A673 (cell line): ENCODE results near the gene INHBC. TPM values are rescaled to one million over a fixed set of nuclear protein-coding genes. Genes with fewer than 3 reads are reported as not detected.
A peak's percentile ranks its signal among the peaks of the same experiment; 100 is the strongest.

Source experiments
- BruUV-seq: library from RNA; stranded (reverse); fragments of 400-500 nt; replicated peaks from 2 replicates; lab custom pipeline; 2021; lab: Mats Ljungman, UMichigan
- CTCF ChIA-PET: fragments of 300-600 bp; sonication (Branson Sonifier 250); formaldehyde crosslinking; loops from one replicate; lab custom pipeline; 2022; ENCODE audit warnings: antibody characterized with exemption; lab: Charles Lee
- POLR2A ChIA-PET: fragments of 300-600 bp; sonication (Branson Sonifier 250); formaldehyde crosslinking; loops from one replicate; lab custom pipeline; 2022; ENCODE audit warnings: antibody characterized with exemption; ENCODE audit not compliant: low non-redundant PET; lab: Charles Lee
- DNase-seq: peaks from one replicate; pipeline ENCODE4 v3.0.0-alpha.2; 2015; ENCODE audit warnings: low spot score
- H3K27ac ChIP-seq: fragments of 200-600 bp; sonication (generic); 2 replicates; pipeline ENCODE4 v1.5.1; 2016; ENCODE audit warnings: mixed run types, low read depth, mild to moderate bottlenecking, mixed read lengths, antibody characterized with exemption, low read length; ENCODE audit not compliant: poor library complexity, severe bottlenecking
- H3K27me3 ChIP-seq: fragments of 200-600 bp; sonication (generic); replicated peaks from 2 replicates; pipeline ENCODE4 v1.6.1; 2017; ENCODE audit warnings: mixed run types, low read depth, mild to moderate bottlenecking, mixed read lengths, antibody characterized with exemption, low read length; ENCODE audit not compliant: insufficient read depth, poor library complexity
- H3K36me3 ChIP-seq: fragments of 200-600 bp; sonication (generic); 2 replicates; pipeline ENCODE4 v1.6.1; 2016; ENCODE audit warnings: mixed run types, mild to moderate bottlenecking, mixed read lengths, antibody characterized with exemption, low read length; ENCODE audit not compliant: insufficient read depth, poor library complexity, severe bottlenecking
- H3K4me1 ChIP-seq: fragments of 200-600 bp; sonication (generic); 2 replicates; pipeline ENCODE4 v1.6.1; 2017; ENCODE audit warnings: mixed run types, mild to moderate bottlenecking, mixed read lengths, antibody characterized with exemption, low read length; ENCODE audit not compliant: insufficient read depth, poor library complexity, severe bottlenecking
- H3K4me3 ChIP-seq: fragments of 200-600 bp; sonication (generic); 2 replicates; pipeline ENCODE4 v1.5.1; 2016; ENCODE audit warnings: low read depth, mixed run types, mild to moderate bottlenecking, mixed read lengths, low read length; ENCODE audit not compliant: poor library complexity, severe bottlenecking
- H3K9me3 ChIP-seq: fragments of 200-600 bp; sonication (generic); 2 replicates; pipeline ENCODE4 v1.6.1; 2016; ENCODE audit warnings: mixed run types, low read depth, mild to moderate bottlenecking, mixed read lengths, antibody characterized with exemption, low read length; ENCODE audit not compliant: poor library complexity, severe bottlenecking
- CTCF ChIP-seq: fragments of 300-800, 200-600 bp; sonication (generic); conservative IDR thresholded peaks from 2 replicates; pipeline ENCODE4 v1.5.1; 2017; ENCODE audit warnings: low read depth, mild to moderate bottlenecking, antibody characterized with exemption, low read length, moderate library complexity, mixed read lengths
- EZH2 ChIP-seq: fragments of 200-600 bp; sonication (generic); IDR thresholded peaks from 2 replicates; pipeline ENCODE4 v1.6.1; 2017; ENCODE audit warnings: borderline replicate concordance, low read depth, mild to moderate bottlenecking, mixed read lengths, antibody characterized with exemption, low read length; ENCODE audit not compliant: poor library complexity, severe bottlenecking
- intact Hi-C: fragments of 100-400 bp; cut with micrococcal nuclease; formaldehyde crosslinking; loops from one replicate; pipeline ENCODE4 v1.10.0; 2022; ENCODE audit not compliant: unreplicated experiment
- total RNA-seq: library from RNA; stranded (reverse); gene quantifications from 2 replicates; pipeline ENCODE4 v1.2.3, GENCODE V29; 2021

INHBC gene
- total RNA-seq, 1 experiment from 2014 or later, result not detected

DNA sequence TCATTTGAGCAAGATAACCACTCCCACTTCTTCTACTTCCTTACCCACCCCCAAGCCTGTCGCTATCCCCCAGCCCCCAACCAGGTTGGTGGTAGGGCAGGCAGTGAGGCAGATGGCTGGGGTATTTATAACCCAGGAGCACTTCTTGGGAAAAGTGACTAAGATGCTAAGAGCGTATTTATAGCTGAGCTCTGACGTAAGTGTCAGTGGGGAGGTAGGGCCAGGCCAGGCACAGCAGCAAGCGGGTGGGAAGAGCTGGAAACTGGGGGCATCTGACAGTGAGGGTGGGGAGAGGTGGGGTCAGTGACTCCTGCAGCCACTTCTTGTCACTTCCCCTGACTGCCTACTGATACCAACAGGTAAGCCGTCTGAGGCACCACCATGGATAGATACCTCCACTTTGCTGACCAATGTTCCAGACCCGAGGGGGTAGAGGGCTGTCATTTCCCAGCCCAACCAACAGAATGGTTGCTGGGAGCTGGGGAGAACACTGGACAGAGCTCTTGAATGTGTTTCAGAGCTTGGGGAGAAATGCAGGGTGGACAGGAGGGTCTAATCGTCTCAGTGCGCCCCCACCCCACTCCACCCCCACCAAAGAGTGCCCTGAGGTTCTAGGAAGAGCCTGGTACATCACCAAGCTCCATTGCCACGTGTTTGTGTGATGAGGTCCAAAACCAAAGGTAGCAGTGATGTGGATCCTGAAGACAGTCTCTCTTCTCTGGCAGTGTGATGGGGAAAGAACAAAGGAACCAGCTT lies 17.8 kb downstream of the INHBC start:
- CTCF ChIA-PET, result interaction anchor here (0.6 to 3.0 kb wide), 9 partner anchors 22 to 239 kb away, joined by 3 to 57 read pairs (median 4); no protein-coding TSS in a partner anchor
- POLR2A ChIA-PET, result interaction anchor here (0.5 to 0.6 kb wide), 3 partner anchors 145 to 209 kb away, joined by 4 to 17 read pairs (median 10); no protein-coding TSS in a partner anchor
- Histone ChIP-seq H3K36me3 (no peaks in the 10 kb centered on the region), H3K4me1 (peaks cover 22% of the 10 kb centered on the region), H3K4me3 (no peak overlapping the region), H3K27me3 (no peaks in the 10 kb centered on the region), H3K9me3 (no peaks in the 10 kb centered on the region), H3K27ac (no peak overlapping the region)
- TF ChIP-seq CTCF (no peak), EZH2 (no peak)
- no TSS peak for BruUV-seq
- DNase-seq, result no peak
- intact Hi-C loops, result no loop called here

DNA sequence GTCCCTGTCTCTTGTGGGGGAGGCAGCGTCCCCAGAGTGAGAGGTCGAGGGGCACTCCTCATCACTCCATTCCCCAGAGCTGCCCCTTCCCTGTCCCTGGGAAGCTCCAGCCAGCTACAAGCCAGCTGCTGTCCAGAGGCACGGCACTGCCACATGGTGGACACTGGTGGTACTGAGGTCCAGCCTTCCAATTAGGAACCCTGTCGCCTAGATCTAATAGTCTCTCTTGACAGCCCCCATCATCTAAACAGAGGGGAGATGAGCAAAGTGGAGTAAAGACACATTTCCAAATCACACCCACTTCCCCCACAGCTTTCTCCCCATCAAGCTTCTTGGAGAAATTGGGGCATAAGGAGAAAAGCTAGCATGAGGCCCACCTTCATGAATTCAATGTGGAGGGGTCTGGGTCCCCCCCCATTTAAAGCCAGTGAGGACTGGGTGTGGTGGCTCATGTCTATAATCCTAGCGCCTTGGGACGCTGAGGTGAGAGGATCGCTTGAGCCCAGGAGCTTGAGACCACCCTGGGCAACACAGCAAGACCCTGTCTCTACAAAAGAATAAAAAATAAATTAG lies 18.4 kb downstream of the INHBC start:
- POLR2A ChIA-PET, result interaction anchor here (0.5 to 0.6 kb wide), 2 partner anchors 145 to 210 kb away, joined by 10 to 17 read pairs; no protein-coding TSS in a partner anchor
- H3K4me3 ChIP-seq, result no peak overlapping the region

GRCh38 chr12:57454213-57454565 lies 19.6 kb downstream of the INHBC start:
- Histone ChIP-seq H3K9me3 (no peaks in the 10 kb centered on the region), H3K27me3 (no peaks in the 10 kb centered on the region), H3K27ac (peak overlapping the region; percentile 66), H3K36me3 (no peaks in the 10 kb centered on the region), H3K4me3 (no peak overlapping the region), H3K4me1 (peaks cover 37% of the 10 kb centered on the region)
- intact Hi-C loops, result no loop called here
- DNase-seq, result no peak
- TF ChIP-seq EZH2, result no peak
- ChIA-PET CTCF (interaction anchor here (1.0 to 3.0 kb wide), 2 partner anchors 19 to 146 kb away, joined by 3 to 57 read pairs; no protein-coding TSS in a partner anchor), POLR2A (interaction anchor here (0.5 to 0.7 kb wide), 3 partner anchors 30 to 178 kb away, joined by 4 read pairs; no protein-coding TSS in a partner anchor)
- no TSS peak for BruUV-seq

More for the DNA sequence above, 18.4 kb downstream of the INHBC start:
- BruUV-seq, result no TSS peak
- Histone ChIP-seq H3K27ac (no peak overlapping the region), H3K9me3 (no peaks in the 10 kb centered on the region), H3K4me1 (peaks cover 29% of the 10 kb centered on the region), H3K27me3 (no peaks in the 10 kb centered on the region), H3K36me3 (no peaks in the 10 kb centered on the region)
- CTCF ChIA-PET, result interaction anchor here (0.6 to 3.0 kb wide), 9 partner anchors 17 to 240 kb away, joined by 3 to 57 read pairs (median 4); no protein-coding TSS in a partner anchor
- intact Hi-C loops, result loop anchor here (1.0 kb wide), 2 partner anchors 146 to 190 kb away; no protein-coding TSS in a partner anchor
- TF ChIP-seq CTCF (peak; percentile 88), EZH2 (no peak)
- DNase-seq, result peak; percentile 82
